ENCODE data around the gene LARP4B.

LARP4B gene

DNA sequence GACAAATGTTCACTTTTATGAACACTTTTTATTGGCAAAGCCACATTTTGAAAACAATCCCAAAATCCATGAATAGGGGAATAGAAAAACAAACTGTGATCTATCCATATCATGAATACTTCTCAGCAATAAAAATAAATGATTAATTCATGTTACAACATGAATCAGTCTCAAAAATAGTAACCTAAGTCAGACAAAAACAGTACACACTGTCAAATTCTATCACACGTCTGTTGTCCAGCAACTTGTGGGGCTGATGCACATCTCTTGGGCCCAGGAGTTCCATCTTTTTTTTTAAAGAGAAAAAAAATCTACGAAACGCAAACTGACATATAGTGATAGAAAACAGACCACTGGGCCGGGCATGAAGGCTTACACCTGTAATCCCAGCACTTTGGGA, 71.0 kb downstream of the LARP4B start:
- no peak for DNase-seq

GRCh38 chr10:856416-857157, 74.9 kb downstream of the LARP4B start:
- no peak for DNase-seq

- DNase-seq: no peak
Measured at GRCh38 chr10:855671-856070, 75.8 kb downstream of the LARP4B start.

- no peak for DNase-seq
Measured at GRCh38 chr10:855079-855478, 76.4 kb downstream of the LARP4B start.

GRCh38 chr10:853017-853416, 78.5 kb downstream of the LARP4B start:
- no peak for DNase-seq

DNA sequence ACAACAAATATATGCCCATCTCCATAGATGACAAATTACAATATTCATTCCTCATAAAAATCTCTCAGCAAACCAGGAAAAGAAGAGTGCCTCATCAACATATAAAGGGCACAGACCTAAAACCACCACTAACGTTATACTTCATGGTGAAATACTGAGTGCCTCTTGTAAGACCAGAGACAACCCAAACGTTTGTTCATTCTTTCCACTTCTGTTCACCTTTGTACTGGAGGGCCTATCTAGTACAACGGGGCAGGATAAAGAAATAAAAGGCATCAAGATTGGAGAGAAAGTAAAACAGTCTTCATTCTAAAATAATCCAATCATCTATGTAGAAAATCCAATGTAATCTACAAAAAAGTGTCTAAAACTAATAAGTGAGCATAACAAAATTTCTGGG, 79.1 kb downstream of the LARP4B start:
- no peak for DNase-seq

- no peak for DNase-seq
Measured at GRCh38 chr10:851901-852300, 79.6 kb downstream of the LARP4B start.

- DNase-seq: no peak
Measured at GRCh38 chr10:850093-850492, 81.4 kb downstream of the LARP4B start.

DNA sequence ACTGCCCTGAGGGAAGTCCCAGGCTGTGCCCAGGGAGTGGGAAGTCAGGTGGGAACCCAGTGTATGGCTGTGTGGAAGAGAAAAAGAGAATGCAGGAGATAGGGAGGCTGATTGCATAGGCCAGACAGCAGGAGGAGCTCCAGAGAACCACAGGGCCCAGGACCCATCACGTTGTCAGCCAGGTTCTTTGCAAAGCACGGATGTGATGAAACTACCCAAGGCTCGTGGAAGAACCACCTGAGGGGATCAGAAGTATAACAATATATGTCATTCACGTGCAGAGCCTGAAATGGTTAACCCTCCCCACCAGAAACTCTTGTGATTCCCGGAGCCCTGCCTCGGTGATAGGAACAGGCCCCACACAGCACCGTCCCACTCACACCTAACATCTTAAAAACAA, 83.6 kb downstream of the LARP4B start:
- no peak for DNase-seq

DNA sequence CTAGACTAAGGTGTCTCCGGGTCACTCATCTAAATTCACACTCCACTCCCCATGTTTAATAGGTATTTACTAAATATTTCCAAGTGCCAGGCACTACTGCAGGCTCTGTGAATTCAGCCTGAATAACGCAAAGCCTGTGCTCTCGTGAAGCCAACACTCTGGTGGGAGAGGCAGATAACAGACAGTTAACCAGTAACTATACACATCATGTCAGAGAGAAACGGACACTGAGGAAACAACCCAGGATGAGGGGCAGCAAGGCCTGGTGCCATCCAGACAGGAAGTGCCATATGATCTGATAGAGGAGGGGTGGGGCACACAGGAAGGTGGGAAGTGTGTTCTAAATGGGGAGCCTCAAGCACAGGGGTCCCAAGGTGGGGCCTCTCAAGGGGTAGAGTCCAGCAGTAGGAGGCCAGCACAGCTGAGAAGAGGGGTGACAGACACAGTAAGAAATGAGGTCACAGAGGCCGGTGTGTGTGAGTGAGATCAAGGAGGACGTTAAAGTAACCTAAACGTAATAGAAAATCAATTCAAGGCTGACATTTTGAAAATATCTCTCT, 85.3 kb downstream of the LARP4B start:
- no peak for DNase-seq

- DNase-seq: no peak
Measured at GRCh38 chr10:845526-845925, 86.0 kb downstream of the LARP4B start.

DNA sequence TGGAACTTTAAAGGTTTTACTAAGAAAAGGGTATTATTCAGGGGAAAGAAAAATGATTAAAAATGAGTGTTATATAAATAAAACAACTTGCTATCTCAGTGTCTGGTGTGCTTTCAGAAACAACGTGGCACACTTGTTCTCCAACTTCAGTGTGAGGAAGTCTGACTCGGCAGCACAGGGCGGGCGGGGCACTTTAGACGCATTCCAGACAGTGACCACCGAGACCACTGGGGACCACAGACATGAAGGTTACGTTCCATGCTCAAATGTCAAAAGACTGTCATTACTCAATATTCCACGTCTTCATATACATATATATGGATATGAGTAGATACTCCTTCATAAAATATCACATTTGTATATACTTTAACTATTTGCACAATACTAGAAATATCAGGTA, 87.0 kb downstream of the LARP4B start:
- no peak for DNase-seq

GRCh38 chr10:843703-844102, 87.8 kb downstream of the LARP4B start:
- no peak for DNase-seq

GRCh38 chr10:842795-843194, 88.7 kb downstream of the LARP4B start:
- no peak for DNase-seq

GRCh38 chr10:841535-841934, 90.0 kb downstream of the LARP4B start:
- no peak for DNase-seq

GRCh38 chr10:839550-840205, 91.8 kb downstream of the LARP4B start:
- no peak for DNase-seq

- no peak for DNase-seq
Measured at GRCh38 chr10:836782-837181, 94.7 kb downstream of the LARP4B start.

DNA sequence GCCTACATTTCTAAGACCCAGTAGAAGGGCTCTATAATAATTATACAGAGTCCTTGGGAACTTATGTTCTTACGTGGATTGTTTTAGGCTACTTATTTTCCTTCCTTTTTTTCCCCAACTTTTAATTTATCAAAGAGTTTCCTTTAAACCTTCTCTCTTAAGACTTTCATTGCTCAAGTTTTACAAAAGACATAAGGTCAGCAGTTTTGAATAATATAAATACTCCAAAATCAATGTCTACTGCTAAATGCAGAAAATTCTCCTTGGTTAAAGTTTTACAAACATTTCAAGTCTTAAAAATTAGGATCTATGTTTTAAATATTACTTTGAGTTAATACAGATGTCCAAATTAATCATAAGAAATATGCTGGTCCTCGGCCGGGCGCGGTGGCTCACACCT, 97.0 kb downstream of the LARP4B start:
- DNase-seq: no peak

DNA sequence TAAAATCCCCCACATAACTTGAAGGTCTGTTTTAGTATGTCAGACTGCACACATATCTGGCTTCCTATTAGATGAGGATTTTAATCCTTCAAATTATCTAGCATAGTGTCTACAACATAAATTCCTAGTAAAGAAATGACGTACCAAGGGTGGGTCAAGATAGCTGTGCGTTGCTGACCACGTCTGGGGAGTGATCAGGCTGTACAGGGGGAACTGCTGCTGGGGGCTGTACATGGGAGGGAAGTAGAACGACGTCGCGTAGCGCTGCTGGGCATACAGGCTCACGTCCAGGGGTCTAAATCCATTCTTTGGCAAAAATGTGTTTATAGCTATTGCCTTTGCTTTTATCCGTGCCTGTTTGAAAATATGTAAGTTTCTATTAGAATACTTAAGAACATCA, 102.3 kb downstream of the LARP4B start:
- no peak for DNase-seq

DNA sequence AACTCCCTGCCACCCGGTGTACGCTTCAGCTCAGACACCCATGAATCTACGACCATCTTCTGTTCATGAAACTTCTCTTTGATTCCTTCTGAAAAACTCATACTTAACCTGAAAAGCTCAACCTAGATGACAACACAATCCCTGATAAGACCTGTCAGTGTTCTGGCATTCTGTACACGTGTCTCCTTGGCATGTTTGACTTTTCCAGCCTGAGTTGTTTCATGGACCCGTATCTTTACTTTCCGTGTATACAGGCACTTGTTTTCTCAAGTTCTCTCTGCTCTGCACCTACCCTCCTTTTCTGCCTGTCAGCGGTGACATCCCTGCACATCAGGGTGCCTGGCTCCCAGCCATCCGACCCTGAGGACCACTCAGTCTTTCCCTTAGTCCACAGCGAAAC, 103.3 kb downstream of the LARP4B start:
- DNase-seq: no peak

DNA sequence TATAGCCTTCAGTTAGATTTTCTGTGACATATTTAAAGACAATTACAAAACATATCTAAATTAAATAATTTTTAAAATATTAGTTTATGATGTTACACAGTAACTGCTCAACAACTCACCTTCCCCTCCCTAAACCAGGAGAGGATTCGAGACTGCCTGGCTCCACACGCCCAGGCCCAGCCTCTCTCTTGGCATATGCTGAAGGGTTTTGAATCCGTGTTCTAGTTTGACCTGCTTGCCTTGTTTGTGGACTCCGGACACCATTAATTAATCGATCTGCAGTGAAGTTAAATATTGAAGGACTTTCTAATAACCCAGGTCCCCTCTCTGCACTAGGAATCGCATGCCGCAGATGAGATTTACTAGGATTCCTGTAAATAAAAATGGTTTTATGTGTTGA, 106.6 kb downstream of the LARP4B start:
- no peak for DNase-seq

GRCh38 chr10:824497-824896, 107.0 kb downstream of the LARP4B start:
- DNase-seq: no peak

GRCh38 chr10:822661-823367, 108.7 kb downstream of the LARP4B start:
- no peak for DNase-seq

GRCh38 chr10:822197-822596, 109.3 kb downstream of the LARP4B start:
- DNase-seq: no peak
